Right kidney (tissue), 9 donors: ENCODE results near the gene E2F3.

Source experiments
- DNase-seq: peaks from one replicate; pipeline ENCODE4 v3.0.0-alpha.2; 2016
- long read RNA-seq, 8 donors: transcript quantifications; one replicate each; lab custom pipeline, GENCODE V29; 2026

Gene E2F3
- long read RNA-seq, donor 1 = 0 reads
- long read RNA-seq, donor 2 = 0 reads
- long read RNA-seq, donor 3 = 0 reads
- long read RNA-seq, donor 4 = 0 reads
- long read RNA-seq, donor 5, full-length matches to known transcripts = 1 of 1 reads
- long read RNA-seq, donor 5, partial matches to known transcripts = 0 of 1 reads
- long read RNA-seq, donor 5, other reads (novel, unspliced or antisense) = 0 of 1 reads
- long read RNA-seq, donor 6 = 0 reads
- long read RNA-seq, donor 7 = 0 reads
- long read RNA-seq, donor 8 = 0 reads

- peak; percentile 97 for DNase-seq
These were observed at the start of gene E2F3 for GRCh38 chr6:20401205-20402091. Gene E2F3, plus strand, starts transcription at chr6:20401879. Its CDS starts 354 bp downstream, at chr6:20402233.

DNA sequence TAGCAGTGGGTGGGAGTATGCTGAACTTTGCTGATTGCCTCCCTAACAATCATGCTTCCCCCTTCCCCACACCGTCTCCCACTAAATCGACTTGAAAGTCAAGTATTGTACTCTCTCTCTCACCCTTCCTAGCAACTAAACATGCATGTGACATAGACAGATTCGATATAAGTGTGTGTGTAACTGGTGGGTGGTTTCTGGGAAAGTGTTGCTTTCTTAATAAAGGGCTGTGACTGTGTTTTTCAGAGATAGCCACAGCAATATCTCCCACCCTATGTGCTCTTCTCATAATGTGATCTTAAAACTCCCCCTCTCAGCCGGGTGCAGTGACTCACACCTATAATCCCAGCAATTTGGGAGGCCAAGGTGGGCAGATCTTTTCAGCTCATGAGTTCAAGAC lies 49.3 kb upstream of the E2F3 start:
- no peak for DNase-seq

- no peak for DNase-seq
These were observed 48.5 kb upstream of the E2F3 start for GRCh38 chr6:20353134-20353533.

DNA sequence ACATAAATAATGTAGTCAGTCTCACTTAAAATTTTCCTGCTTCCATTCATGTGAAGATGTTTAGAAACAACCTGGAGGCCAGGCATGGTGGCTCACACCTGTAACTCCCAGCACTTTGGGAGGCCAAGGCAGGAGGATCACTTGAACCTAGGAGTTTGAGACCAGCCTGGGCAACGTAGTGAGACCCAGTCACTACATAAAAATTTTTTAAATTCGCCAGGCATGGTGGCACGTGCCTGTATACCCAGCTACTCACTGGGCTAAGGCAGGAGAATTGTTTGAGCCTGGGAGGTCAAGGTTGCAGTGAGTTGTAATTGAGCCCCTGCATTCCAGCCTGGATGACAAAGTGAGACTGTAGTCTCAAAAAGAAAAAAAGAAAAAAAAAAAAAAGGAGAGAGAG lies 47.3 kb upstream of the E2F3 start:
- no peak for DNase-seq

- no peak for DNase-seq
These were observed 41.1 kb upstream of the E2F3 start for GRCh38 chr6:20360471-20361119.

GRCh38 chr6:20362623-20363022 lies 39.1 kb upstream of the E2F3 start:
- DNase-seq = no peak

DNA sequence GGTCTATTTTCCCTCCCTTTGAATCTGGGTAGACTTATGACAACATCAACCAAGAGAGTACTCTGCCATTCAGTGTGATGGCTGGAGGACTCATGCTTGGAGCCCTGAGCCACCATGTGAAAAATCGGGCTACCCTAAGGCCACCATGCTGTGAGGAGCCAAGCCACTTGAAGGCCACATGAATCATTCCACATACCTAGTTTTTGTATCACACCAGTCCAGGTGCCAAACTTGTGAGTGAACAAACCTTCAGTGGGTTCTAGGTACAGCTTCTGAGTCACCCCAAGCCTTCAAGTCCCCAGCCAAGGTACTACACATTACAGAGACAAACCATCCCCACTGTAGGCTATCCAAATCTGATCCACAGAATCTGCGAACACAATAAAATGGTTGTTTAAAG lies 37.4 kb upstream of the E2F3 start:
- no peak for DNase-seq

GRCh38 chr6:20365456-20365855 lies 36.2 kb upstream of the E2F3 start:
- DNase-seq = no peak

DNA sequence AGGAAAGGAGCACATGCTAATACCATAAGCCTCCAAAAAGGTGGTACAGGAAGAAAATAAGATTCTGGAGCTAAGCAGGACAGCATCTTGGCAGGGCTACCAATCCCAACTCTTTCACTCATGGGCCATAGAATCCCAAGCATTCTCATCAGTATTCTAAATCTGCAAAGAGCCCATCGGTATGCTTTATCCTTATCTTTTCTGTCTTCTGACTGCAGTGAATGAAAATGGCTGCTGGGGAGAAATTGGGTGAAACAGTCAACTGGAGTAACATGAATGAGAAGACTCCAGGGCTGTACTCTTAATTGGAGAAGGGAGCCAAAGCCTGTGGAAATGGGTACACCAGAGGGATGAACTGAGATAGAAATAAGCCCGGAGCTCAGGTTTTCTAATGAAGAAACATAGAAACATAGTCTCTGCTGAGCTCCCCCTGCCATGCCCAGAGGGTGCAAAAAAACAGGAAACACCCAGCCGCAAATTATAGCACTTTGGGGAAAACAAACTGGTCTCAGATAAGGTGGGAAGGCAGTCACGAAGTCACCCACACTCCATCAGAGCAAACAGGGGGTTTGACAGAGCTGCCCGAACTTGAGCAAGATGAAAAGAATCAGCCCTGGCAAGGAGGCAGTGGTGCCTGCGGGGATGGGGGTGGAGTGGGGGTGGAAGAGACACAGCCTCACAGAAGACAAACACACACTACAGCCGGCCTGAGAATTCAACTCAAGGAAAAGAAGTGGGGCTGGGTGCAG lies 35.4 kb upstream of the E2F3 start:
- DNase-seq = no peak

DNA sequence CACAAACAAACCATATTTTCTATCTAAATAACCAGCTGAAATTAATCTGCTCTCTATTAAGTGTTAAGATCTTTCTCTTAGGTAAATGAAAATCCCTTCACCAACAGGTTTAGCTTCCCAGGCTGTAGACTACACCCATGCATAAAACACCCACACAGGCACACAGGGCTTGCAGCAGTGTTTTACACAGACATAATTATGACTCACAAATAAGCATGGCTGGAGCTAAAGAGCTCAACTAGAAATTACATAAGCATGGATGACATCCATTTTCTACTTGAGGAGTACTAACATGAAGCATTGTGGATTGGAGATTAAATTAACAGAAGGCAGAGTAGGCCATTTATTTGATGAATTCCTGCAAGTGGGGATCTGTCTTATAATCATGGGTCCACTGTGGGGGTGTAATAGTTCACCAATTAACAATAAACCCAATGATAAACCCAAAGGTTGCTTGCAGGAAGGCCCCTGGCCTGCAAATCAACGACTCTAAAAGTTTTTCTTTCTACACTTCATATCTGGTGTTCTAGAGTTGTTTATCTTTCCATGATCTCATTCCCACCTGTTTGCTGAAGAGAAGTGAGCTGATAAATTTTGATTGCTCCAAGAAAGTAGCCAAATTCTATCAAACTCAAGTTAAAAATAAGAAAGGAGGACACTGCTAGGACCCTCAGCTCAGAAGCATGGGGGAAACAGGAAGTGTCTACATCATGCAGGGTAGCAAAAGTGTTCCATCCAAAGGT lies 33.8 kb upstream of the E2F3 start:
- DNase-seq = peak; percentile 2

- DNase-seq = no peak
These were observed 31.3 kb upstream of the E2F3 start for GRCh38 chr6:20370393-20370792.

GRCh38 chr6:20370801-20371200 lies 30.9 kb upstream of the E2F3 start:
- no peak for DNase-seq

DNA sequence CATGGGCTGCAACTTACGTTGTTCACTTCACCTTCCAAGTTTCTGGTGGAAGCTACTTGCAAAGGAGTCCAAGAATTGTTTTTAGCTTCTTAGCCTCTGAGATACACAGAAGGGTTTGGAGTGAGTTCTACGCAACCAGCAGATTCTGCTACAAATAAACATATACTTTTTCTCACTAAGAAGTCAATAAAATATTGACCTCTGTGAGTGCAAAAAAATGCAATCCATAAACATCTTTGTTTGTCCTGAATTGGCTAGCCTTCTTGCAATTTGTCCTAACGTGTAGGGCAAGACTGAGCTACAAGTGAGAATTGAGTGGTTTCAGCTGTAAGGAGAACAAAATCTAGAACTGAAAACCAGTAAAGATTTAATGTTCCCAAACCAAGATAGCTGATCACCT lies 26.2 kb upstream of the E2F3 start:
- no peak for DNase-seq

DNA sequence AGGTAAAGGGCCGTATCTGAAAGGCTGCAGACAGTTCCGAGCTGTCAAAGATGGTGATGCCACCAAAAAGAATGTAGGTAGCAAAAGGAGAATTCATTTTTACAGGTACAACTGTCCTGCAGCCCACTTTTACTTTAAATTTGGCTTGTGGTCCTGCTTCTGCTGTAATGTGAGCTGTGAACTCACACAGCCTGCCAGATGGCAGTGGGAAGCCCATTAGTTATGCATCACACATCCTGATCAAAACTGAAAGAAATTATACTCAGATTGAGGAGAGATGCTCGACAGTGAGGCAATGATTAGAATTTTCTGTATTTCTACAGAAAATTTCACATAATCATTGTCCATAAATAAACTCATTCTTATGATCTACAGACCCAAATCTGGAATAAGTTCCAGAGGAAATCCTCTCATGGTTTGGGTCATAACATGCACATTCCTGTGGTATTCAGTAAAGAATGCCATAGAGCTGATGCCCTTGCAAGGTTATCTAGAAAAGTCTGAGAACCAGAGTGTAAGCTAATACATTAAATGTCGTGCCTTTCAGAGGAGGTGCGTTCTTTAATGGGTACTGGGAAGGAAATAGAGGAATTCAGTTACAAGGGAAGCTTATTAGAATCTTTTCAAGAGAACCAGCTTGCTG lies 23.9 kb upstream of the E2F3 start:
- peak; percentile 15 for DNase-seq

DNA sequence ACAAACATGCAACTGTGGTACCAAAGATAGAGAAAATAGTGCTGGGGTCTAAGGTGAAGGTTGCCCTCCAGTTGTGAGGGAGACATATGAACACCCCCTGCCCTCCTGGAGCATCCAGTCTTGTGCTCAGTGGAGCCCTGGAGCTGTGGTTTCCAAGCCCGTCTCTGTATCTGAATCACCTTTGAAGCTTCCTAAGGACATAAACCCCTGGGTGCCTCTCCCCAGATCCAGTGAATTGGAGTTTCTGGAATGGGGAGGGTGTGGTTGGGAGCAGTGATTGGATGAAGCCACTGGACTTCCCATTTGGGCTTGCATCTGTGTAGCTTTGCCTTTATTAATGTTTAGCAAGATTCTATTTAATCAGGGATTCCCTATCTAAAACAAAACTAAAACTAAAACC lies 22.4 kb upstream of the E2F3 start:
- DNase-seq = no peak

DNA sequence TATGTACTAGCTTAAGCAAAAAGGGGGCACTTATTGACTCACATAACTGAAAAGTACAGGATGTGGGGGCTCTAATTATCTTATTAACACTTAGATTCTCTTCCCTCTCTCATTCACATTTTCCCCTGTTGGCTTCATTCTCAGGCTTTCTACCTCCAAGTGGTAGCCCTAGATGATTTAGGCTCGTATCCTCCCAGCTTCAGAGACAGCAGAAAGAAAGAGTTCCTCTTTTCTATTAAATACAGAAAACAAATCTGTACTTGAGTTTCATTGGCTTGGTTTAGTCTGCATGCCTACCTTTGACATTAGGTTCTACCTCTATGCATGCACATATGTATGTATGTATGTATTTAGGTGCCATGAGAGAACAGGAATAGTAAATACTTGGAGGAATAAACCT lies 15.5 kb upstream of the E2F3 start:
- DNase-seq = no peak

- no peak for DNase-seq
These were observed 12.6 kb upstream of the E2F3 start for GRCh38 chr6:20389066-20389465.

DNA sequence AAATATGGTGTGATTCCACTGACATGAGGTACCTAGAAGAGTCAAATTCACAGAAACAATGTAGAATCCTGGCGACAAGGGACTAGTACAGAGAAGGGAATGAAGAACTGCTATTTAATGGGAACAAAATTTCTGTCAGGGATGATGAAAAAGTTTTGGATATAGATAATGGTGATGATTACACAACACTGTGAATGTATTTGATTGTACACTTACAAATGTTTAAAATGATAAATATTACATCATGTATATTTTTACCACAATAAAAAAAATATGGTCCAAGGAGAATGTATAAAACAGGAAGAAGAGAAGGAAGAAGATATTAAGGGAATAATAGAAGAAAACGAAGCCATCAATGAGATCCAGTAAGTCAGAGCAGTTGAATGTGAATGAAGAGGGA lies 8.4 kb upstream of the E2F3 start:
- DNase-seq = no peak

GRCh38 chr6:20399518-20399917 lies 2.2 kb upstream of the E2F3 start:
- no peak for DNase-seq

GRCh38 chr6:20400456-20401204 lies 1.0 kb upstream of the E2F3 start:
- DNase-seq = peak; percentile 18

- peak; percentile 97 for DNase-seq
These were observed 338 bp downstream of the E2F3 start for GRCh38 chr6:20402092-20402341.
